Measurements from ENCODE around the gene CRIP2.

Gene CRIP2

DNA sequence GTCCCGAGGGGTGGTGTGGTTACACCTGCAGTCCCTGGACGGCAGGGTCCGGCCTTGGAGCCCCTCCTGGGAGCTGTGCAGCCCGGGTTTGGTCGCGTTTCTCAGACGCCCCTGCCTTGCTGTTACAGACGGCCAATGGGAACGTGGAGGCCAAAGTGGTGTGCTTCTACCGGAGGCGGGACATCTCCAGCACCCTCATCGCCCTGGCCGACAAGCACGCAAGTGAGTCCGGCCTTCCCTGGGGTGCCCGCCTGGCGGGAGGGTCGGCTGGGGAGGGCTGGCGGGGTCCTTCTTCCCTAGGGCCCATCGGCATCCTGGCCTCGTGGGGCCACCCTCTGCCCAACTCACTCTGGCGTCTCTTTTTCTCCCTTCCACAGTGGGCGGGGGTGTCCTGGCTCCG is 29.3 kb upstream of the CRIP2 start:
- no peak for DNase-seq

GRCh38 chr14:105445901-105446845 is 28.4 kb upstream of the CRIP2 start:
- DNase-seq = no peak

- DNase-seq = no peak
Measured at GRCh38 chr14:105446971-105447370, 27.6 kb upstream of the CRIP2 start.

DNA sequence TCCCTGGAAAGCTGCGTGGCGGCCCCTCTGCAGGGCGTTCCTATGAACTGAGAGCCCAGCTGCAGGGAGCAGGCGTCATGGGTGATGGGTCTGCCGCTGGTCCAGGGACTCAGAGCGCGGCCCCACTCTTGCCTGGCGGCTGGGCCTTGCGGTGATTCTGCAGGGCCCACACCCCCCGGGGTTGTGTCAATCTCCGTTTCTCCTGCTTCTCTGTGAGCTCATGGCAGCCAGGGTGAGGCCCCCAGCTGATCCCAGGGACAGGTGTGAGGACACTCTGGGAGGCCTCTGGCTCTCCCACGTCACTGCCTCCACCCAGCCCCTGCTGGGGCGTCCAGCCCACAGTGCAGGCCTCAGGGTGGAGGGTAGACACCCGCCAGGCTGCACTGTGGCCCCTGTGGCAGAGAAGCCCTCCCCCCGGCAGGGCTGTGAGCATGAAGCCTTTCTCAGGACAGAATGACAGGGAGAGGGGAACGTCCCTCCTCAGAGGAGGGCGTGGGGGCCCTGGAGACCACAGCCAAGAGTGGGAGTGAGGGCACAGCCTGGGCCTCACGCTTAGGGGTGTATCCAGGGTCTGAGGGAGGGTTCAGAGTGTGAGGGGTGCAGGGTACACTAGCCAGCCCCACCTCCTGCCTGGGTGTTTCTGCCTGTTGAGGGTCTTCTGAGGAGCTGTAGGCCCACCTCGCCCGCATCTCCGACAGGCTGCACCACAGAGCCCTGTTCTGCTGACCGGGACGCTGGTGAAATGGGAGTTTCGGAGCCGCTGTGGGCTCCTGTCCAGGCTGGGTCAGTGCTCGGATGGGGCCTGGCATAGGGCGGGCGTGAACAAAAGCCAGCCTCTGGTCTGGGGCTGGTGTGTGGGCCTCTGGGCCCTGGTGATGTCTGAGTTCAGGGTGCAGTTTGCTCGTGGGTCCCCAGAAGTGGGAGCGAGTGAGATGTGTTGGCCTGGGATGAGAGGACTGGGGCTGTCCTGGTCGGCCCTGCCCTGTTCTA is 26.7 kb upstream of the CRIP2 start:
- DNase-seq = no peak

GRCh38 chr14:105448706-105449111 is 25.9 kb upstream of the CRIP2 start:
- DNase-seq = peak; percentile 63

GRCh38 chr14:105449276-105450122 is 25.1 kb upstream of the CRIP2 start:
- DNase-seq = no peak

GRCh38 chr14:105450123-105450505 is 24.5 kb upstream of the CRIP2 start:
- no peak for DNase-seq

GRCh38 chr14:105450864-105451720 is 23.5 kb upstream of the CRIP2 start:
- DNase-seq = no peak

DNA sequence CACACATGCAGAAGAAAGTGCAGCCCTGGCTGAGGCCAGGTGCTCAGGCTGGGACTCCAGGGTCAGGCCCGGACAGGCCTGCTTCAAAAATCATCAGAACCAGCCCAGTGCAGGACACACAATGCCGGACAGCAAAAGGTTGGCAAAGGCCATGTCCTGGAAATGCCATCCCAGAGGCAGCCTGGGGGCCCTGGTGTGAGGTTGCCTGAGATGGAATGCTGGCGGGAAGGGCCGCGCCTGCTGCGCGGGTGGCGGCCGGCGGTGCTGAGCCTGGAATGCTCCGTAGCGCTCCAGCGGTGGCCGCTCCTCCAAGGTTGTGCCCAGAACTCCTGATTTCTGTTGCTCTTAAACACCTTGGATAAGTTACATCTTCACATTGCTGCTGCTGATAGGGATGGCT is 21.7 kb upstream of the CRIP2 start:
- no peak for DNase-seq

DNA sequence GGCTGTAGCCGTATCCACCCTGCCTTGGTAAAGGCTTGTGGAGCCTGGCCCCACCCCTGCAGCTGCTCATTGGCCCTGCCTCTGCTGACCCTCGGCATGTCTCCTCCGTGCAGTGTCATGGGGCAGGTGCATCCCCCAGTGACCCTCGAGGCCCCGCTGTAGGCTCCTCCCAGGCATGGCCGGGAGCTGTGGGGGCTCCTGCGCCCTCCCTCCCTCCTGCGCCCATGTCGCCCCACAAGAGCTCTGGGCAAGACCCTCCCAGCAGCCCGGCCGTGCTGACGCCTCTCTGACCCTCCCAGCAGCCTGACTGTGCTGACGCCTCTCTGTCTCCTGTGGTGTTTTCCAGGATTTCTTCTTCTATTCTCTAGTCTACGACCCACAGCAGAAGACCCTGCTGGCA is 20.8 kb upstream of the CRIP2 start:
- DNase-seq = no peak

GRCh38 chr14:105455086-105455640 is 19.5 kb upstream of the CRIP2 start:
- DNase-seq = no peak

- no peak for DNase-seq
Measured at GRCh38 chr14:105455766-105456660, 18.6 kb upstream of the CRIP2 start.

GRCh38 chr14:105456736-105457617 is 17.6 kb upstream of the CRIP2 start:
- no peak for DNase-seq

DNA sequence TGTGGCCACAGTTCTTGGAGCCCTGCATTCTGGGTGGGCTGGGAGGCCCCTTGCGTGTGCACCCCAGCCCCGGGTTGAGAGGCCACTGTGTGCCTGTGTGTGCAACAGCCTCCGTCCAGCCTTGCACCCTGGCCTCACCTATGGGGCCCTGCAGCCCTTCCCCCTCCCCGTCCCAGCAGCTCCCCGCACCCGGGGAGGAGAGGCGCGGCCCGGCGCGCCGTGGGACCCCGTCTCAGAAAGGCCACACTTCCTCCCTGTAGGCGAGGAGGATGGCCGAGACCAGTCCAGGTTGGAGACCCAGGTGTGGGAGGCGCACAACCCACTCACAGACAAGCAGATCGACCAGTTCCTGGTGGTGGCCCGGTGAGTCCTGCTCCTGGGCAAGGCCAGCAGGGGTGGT is 16.6 kb upstream of the CRIP2 start:
- DNase-seq = no peak

DNA sequence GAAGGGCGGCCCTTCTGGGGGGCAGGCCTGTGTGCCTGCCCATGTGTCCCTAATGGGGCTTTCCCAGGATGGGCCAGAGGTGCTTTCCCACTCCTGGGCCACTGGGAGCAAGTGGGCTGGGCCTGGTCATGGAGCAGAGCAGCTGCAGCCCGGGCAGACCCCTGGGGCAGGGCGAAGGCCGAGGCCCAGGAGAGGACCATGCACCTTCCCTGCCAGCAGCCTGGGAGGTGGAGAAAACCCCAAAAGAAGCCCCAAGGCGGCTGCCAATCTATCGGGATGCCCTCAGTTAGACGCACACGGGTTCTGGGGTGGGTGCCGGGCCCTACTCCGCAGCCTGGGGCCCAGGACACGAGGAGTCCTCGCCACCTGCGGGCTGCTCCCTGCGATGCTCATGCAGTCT is 16.1 kb upstream of the CRIP2 start:
- no peak for DNase-seq

DNA sequence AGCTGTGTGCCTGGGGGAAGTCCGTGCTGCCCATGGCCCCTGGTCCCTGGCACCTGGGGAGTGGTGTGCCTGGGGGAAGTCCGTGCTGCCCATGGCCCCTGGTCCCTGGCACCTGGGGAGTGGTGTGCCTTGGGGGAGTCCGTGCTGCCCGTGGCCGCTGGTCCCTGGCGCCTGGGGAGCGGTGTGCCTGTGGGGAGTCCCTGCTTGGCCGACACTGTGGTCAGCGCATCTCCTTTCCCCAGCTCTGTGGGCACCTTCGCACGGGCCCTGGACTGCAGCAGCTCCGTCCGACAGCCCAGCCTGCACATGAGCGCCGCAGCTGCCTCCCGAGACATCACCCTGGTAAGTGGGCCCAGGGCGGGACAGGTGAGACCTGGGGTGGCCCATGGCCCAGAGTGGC is 14.5 kb upstream of the CRIP2 start:
- no peak for DNase-seq

- DNase-seq = no peak
Measured at GRCh38 chr14:105460616-105461015, 14.0 kb upstream of the CRIP2 start.

GRCh38 chr14:105461903-105462302 is 12.7 kb upstream of the CRIP2 start:
- no peak for DNase-seq

DNA sequence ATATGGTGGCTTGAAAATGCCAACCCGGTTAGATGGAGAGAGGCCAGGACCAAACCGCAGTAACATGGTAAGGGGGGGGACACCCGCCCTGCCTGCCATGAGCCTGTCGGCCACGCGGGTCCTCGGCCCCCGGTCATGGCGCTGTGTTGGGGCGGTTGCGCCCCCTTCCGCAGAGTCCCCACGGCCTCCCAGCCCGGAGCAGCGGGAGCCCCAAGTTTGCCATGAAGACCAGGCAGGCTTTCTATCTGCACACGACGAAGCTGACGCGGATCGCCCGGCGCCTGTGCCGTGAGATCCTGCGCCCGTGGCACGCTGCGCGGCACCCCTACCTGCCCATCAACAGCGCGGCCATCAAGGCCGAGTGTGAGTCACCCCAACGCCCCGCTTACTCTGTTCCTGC is 10.1 kb upstream of the CRIP2 start:
- DNase-seq = no peak

Measured in activated CD4-positive, alpha-beta T cell treated with anti-CD3 and anti-CD28 coated beads for 1 hour (primary cell).